HG03280 (cell line): Measurements from ENCODE around the gene CPSF4.
A peak's percentile ranks its signal among the peaks of the same experiment; 100 is the strongest.
"Not testable (repeated sequence)": the region's sequence is repeated elsewhere in the genome, so short reads cannot be mapped to it uniquely, and the experiment has no call there.

Source experiments
- ATAC-seq: cut with Tn5 transposase; IDR thresholded peaks from one replicate; pipeline ENCODE4 v1.9.1; 2021; ENCODE audit warnings: mild to moderate bottlenecking, moderate library complexity; ENCODE audit not compliant: unreplicated experiment

Gene CPSF4

GRCh38 chr7:99407872-99408378 is 30.8 kb upstream of the CPSF4 start:
- peak; percentile 6 for ATAC-seq

- peak; percentile 74 for ATAC-seq
These were observed 30.2 kb upstream of the CPSF4 start, which contains the start of the genes BUD31 and PDAP1 for GRCh38 chr7:99408379-99409191. Gene BUD31 (plus strand): TSS chr7:99408969. CDS start chr7:99411093, 2,124 bp downstream. Gene PDAP1 (minus strand): TSS chr7:99408597. CDS start chr7:99408548, 49 bp downstream.

- no peak for ATAC-seq
These were observed 29.6 kb upstream of the CPSF4 start for GRCh38 chr7:99409192-99409572.

GRCh38 chr7:99409806-99410205 is 28.9 kb upstream of the CPSF4 start:
- no peak for ATAC-seq

- no peak for ATAC-seq
These were observed 28.1 kb upstream of the CPSF4 start for GRCh38 chr7:99410635-99411034.

- not testable (repeated sequence) for ATAC-seq
These were observed 23.1 kb upstream of the CPSF4 start for GRCh38 chr7:99415513-99416127.

- no peak for ATAC-seq
These were observed 20.5 kb upstream of the CPSF4 start for GRCh38 chr7:99418260-99418659.

- ATAC-seq, result no peak
These were observed 19.3 kb upstream of the CPSF4 start for GRCh38 chr7:99419323-99420021.

- ATAC-seq, result no peak
These were observed 18.5 kb upstream of the CPSF4 start for GRCh38 chr7:99420213-99420612.

GRCh38 chr7:99420986-99421385 is 17.8 kb upstream of the CPSF4 start:
- ATAC-seq, result no peak

- no peak for ATAC-seq
These were observed 16.6 kb upstream of the CPSF4 start for GRCh38 chr7:99422186-99422585.

- ATAC-seq, result no peak
These were observed 16.1 kb upstream of the CPSF4 start for GRCh38 chr7:99422625-99423024.

- ATAC-seq, result no peak
These were observed 13.6 kb upstream of the CPSF4 start for GRCh38 chr7:99424932-99425730.

GRCh38 chr7:99428972-99429566 is 9.7 kb upstream of the CPSF4 start:
- no peak for ATAC-seq

GRCh38 chr7:99429756-99430155 is 9.0 kb upstream of the CPSF4 start:
- no peak for ATAC-seq

GRCh38 chr7:99431756-99432540 is 6.8 kb upstream of the CPSF4 start:
- not testable (repeated sequence) for ATAC-seq

GRCh38 chr7:99433158-99433557 is 5.6 kb upstream of the CPSF4 start:
- ATAC-seq, result no peak

- no peak for ATAC-seq
These were observed 684 bp upstream of the CPSF4 start for GRCh38 chr7:99437946-99438572.

GRCh38 chr7:99440195-99440594 is 1.5 kb downstream of the CPSF4 start:
- ATAC-seq, result no peak
